GM12892 (cell line): ENCODE results near the gene SERPINF2.
"Not testable (repeated sequence)": the region's sequence is repeated elsewhere in the genome, so short reads cannot be mapped to it uniquely, and the experiment has no call there.

Experiments
- POLR2A ChIP-seq: IDR thresholded peaks from 2 replicates; pipeline ENCODE4 v1.6.1; 2011; ENCODE audit warnings: low read depth, low read length, control low read depth
- POLR2AphosphoS5 ChIP-seq: IDR thresholded peaks from 2 replicates; pipeline ENCODE4 v1.6.1; 2011; ENCODE audit warnings: low read depth, low read length, control low read depth

GRCh38 chr17:1741899-1742298 lies 772 bp upstream of the SERPINF2 start:
- not testable (repeated sequence) for TF ChIP-seq POLR2A, POLR2AphosphoS5
